Measurements from ENCODE around the gene TREML4.
A peak's percentile ranks its signal among the peaks of the same experiment; 100 is the strongest.
"Not testable (repeated sequence)": the region's sequence is repeated elsewhere in the genome, so short reads cannot be mapped to it uniquely, and the experiment has no call there.

The TREML4 gene

GRCh38 chr6:41228096-41228495 lies at the start of gene TREML4:
Gene TREML4, plus strand, starts transcription at chr6:41228349. Its CDS starts 79 bp downstream, at chr6:41228428.
- DNase-seq (ENCODE audit: low read depth in 2 of 3, low spot score in 2 of 3) = no peak

- no peak for DNase-seq (ENCODE audit: low read depth in 2 of 3, low spot score in 2 of 3)
Observed at GRCh38 chr6:41179163-41179562, 49.0 kb upstream of the TREML4 start.

- DNase-seq (ENCODE audit: low read depth in 2 of 3, low spot score in 2 of 3) = no peak
Observed at GRCh38 chr6:41181566-41181965, 46.6 kb upstream of the TREML4 start.

- DNase-seq (ENCODE audit: low read depth in 2 of 3, low spot score in 2 of 3) = no peak
Observed at GRCh38 chr6:41182069-41183034, 45.8 kb upstream of the TREML4 start.

- DNase-seq (ENCODE audit: low read depth in 2 of 3, low spot score in 2 of 3) = no peak
Observed at GRCh38 chr6:41184761-41185160, 43.4 kb upstream of the TREML4 start.

GRCh38 chr6:41186031-41186562 lies 42.1 kb upstream of the TREML4 start:
- no peak for DNase-seq (ENCODE audit: low read depth in 2 of 3, low spot score in 2 of 3)

GRCh38 chr6:41187924-41188886 lies 39.9 kb upstream of the TREML4 start:
- no peak for DNase-seq (ENCODE audit: low read depth in 2 of 3, low spot score in 2 of 3)

- not testable (repeated sequence) for DNase-seq (ENCODE audit: low read depth in 2 of 3, low spot score in 2 of 3)
Observed at GRCh38 chr6:41189046-41189445, 39.1 kb upstream of the TREML4 start.

GRCh38 chr6:41189967-41190366 lies 38.2 kb upstream of the TREML4 start:
- DNase-seq (ENCODE audit: low read depth in 2 of 3, low spot score in 2 of 3) = no peak

- DNase-seq (ENCODE audit: low read depth in 2 of 3, low spot score in 2 of 3) = no peak
Observed at GRCh38 chr6:41190791-41191190, 37.4 kb upstream of the TREML4 start.

- no peak for DNase-seq (ENCODE audit: low read depth in 2 of 3, low spot score in 2 of 3)
Observed at GRCh38 chr6:41191569-41191968, 36.6 kb upstream of the TREML4 start.

- no peak for DNase-seq (ENCODE audit: low read depth in 2 of 3, low spot score in 2 of 3)
Observed at GRCh38 chr6:41193171-41193734, 34.9 kb upstream of the TREML4 start.

- no peak for DNase-seq (ENCODE audit: low read depth in 2 of 3, low spot score in 2 of 3)
Observed at GRCh38 chr6:41193884-41194283, 34.3 kb upstream of the TREML4 start.

- DNase-seq (ENCODE audit: low read depth in 2 of 3, low spot score in 2 of 3) = no peak
Observed at GRCh38 chr6:41194386-41194785, 33.8 kb upstream of the TREML4 start.

GRCh38 chr6:41197234-41197633 lies 30.9 kb upstream of the TREML4 start:
- DNase-seq (ENCODE audit: low read depth in 2 of 3, low spot score in 2 of 3) = no peak

GRCh38 chr6:41199552-41200246 lies 28.4 kb upstream of the TREML4 start:
- DNase-seq (ENCODE audit: low read depth in 2 of 3, low spot score in 2 of 3) = no peak

- peak in 1 of 3 experiments; percentile 34 for DNase-seq (ENCODE audit: low read depth in 2 of 3, low spot score in 2 of 3)
Observed at GRCh38 chr6:41200296-41200900, 27.8 kb upstream of the TREML4 start.

GRCh38 chr6:41200901-41201763 lies 27.0 kb upstream of the TREML4 start, which contains the start of gene TREML2:
Gene TREML2, minus strand, starts transcription at chr6:41201149. Its CDS starts 141 bp downstream, at chr6:41201008.
- DNase-seq (ENCODE audit: low read depth in 2 of 3, low spot score in 2 of 3) = no peak

GRCh38 chr6:41201764-41202173 lies 26.4 kb upstream of the TREML4 start:
- no peak for DNase-seq (ENCODE audit: low read depth in 2 of 3, low spot score in 2 of 3)
